ENCODE data around the gene NSMCE1.

NSMCE1 gene

DNA sequence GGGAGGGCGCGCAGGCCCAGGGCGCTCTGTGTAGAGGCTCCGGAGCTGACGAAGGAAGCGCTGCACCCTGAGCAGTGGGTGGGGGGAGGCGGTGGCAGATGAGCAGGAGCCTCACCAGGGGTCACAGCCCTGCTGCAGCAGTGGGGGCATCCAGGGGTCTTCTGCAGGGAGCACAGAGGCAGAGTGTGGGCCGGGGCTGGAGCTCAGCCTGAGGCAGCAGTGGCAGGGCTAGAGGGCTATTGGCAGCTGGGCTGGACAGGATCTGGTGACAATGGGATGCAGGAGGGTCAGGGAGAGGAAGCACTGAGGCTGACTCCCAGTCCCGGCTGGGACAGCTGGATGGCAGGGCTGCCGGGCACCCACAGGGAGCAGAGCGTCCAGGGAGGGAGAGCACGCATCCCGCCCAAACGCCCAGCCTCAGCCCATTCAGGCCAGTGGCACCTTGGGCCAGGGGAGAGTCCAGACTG lies 44.3 kb downstream of the NSMCE1 start:
- peaks cover 44% of the 10 kb centered on the region for H3K4me1 ChIP-seq (ENCODE audit: insufficient read depth, low read length, severe bottlenecking)
- H3K9ac ChIP-seq (ENCODE audit: low read length), result no peak overlapping the region
- H3K36me3 ChIP-seq (ENCODE audit: insufficient read depth, low read length), result peaks cover 21% of the 10 kb centered on the region
- H3K4me3 ChIP-seq (ENCODE audit: low read depth, low read length, poor library complexity, severe bottlenecking), result no peak overlapping the region
- no peaks in the 10 kb centered on the region for H3K27me3 ChIP-seq (ENCODE audit: insufficient read depth, low read length)
- H3K4me2 ChIP-seq (ENCODE audit: low read length), result no peak overlapping the region
- H3K27ac ChIP-seq (ENCODE audit: low read depth, low read length, poor library complexity, severe bottlenecking), result no peak overlapping the region
- no peaks in the 10 kb centered on the region for H3K9me3 ChIP-seq (ENCODE audit: low read length)
- TF ChIP-seq EZH2 (IDR thresholded peaks at IDR 0.05; ENCODE audit: borderline replicate concordance, low read length), result no peak
- TF ChIP-seq, protein P1, sequence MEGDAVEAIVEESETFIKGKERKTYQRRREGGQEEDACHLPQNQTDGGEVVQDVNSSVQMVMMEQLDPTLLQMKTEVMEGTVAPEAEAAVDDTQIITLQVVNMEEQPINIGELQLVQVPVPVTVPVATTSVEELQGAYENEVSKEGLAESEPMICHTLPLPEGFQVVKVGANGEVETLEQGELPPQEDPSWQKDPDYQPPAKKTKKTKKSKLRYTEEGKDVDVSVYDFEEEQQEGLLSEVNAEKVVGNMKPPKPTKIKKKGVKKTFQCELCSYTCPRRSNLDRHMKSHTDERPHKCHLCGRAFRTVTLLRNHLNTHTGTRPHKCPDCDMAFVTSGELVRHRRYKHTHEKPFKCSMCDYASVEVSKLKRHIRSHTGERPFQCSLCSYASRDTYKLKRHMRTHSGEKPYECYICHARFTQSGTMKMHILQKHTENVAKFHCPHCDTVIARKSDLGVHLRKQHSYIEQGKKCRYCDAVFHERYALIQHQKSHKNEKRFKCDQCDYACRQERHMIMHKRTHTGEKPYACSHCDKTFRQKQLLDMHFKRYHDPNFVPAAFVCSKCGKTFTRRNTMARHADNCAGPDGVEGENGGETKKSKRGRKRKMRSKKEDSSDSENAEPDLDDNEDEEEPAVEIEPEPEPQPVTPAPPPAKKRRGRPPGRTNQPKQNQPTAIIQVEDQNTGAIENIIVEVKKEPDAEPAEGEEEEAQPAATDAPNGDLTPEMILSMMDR (IDR thresholded peaks at IDR 0.05; ENCODE audit: low read length), result no peak
- H2AFZ ChIP-seq (ENCODE audit: low read length), result no peak overlapping the region
- no peaks in the 10 kb centered on the region for H3F3A ChIP-seq (ENCODE audit: insufficient read depth, low read length)
- H3K79me2 ChIP-seq (ENCODE audit: insufficient read depth, low read length), result no peaks in the 10 kb centered on the region
- no peaks in the 10 kb centered on the region for H3K9me2 ChIP-seq (ENCODE audit: low read depth, low read length)
- H4K20me1 ChIP-seq (ENCODE audit: insufficient read depth, low read length), result no peaks in the 10 kb centered on the region

DNA sequence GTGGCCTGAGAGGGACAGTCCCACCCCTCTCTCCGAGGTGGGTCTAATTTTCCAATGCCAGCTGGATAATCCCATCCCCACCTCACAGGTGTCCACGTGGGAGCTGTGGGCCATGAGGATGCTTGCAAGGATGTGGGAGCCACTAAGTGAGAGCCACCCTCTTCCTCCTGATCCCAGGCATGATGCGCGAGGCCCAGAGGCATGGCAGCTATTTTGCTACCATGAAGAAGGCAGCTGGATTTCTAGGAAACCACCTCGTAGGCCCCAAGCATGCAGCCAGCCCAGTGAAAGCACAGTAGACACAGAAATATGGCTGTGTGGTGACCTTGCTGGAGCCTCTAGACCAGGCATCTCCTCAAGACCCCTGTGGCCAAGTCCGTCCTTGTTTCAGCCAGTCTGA lies 44.9 kb downstream of the NSMCE1 start:
- H3K9ac ChIP-seq (ENCODE audit: low read length), result no peak overlapping the region

DNA sequence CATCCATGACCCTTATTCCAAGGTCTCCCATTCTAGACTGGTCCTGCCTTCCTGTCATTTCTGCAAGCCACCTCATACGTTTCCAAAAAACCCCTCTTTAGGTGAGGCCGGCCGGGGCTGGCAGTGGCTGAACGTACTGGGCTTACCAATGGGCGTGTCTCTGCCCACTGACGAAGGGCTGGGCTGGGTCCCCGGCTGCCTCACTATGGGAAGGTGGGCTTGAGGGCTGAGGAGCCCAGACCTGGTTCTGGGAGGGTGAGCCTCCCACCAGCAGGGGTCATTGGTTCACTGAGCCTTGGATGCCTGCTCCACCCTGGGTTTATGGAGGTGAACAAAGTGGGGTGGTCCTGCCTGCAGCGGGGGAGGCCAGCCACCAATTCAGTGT lies 45.4 kb downstream of the NSMCE1 start:
- no peaks in the 10 kb centered on the region for H3F3A ChIP-seq (ENCODE audit: insufficient read depth, low read length)
- no peaks in the 10 kb centered on the region for H3K79me2 ChIP-seq (ENCODE audit: insufficient read depth, low read length)
- H3K9ac ChIP-seq (ENCODE audit: low read length), result no peak overlapping the region
- no peak overlapping the region for H2AFZ ChIP-seq (ENCODE audit: low read length)
- no peak overlapping the region for H3K27ac ChIP-seq (ENCODE audit: low read depth, low read length, poor library complexity, severe bottlenecking)
- no peak overlapping the region for H3K4me3 ChIP-seq (ENCODE audit: low read depth, low read length, poor library complexity, severe bottlenecking)
- no peaks in the 10 kb centered on the region for H4K20me1 ChIP-seq (ENCODE audit: insufficient read depth, low read length)
- H3K27me3 ChIP-seq (ENCODE audit: insufficient read depth, low read length), result no peaks in the 10 kb centered on the region
- peaks cover 21% of the 10 kb centered on the region for H3K36me3 ChIP-seq (ENCODE audit: insufficient read depth, low read length)
- H3K4me2 ChIP-seq (ENCODE audit: low read length), result no peak overlapping the region
- peaks cover 35% of the 10 kb centered on the region for H3K4me1 ChIP-seq (ENCODE audit: insufficient read depth, low read length, severe bottlenecking)
- H3K9me2 ChIP-seq (ENCODE audit: low read depth, low read length), result no peaks in the 10 kb centered on the region
- H3K9me3 ChIP-seq (ENCODE audit: low read length), result no peaks in the 10 kb centered on the region
- no peak for TF ChIP-seq EZH2 (IDR thresholded peaks at IDR 0.05; ENCODE audit: borderline replicate concordance, low read length)
- TF ChIP-seq, protein P1 (IDR thresholded peaks at IDR 0.05; ENCODE audit: low read length), result no peak

More for the DNA sequence above, 44.9 kb downstream of the NSMCE1 start:
- H3K4me2 ChIP-seq (ENCODE audit: low read length), result no peak overlapping the region
- H3F3A ChIP-seq (ENCODE audit: insufficient read depth, low read length), result no peaks in the 10 kb centered on the region
- peaks cover 38% of the 10 kb centered on the region for H3K4me1 ChIP-seq (ENCODE audit: insufficient read depth, low read length, severe bottlenecking)
- no peak overlapping the region for H3K4me3 ChIP-seq (ENCODE audit: low read depth, low read length, poor library complexity, severe bottlenecking)
- H3K79me2 ChIP-seq (ENCODE audit: insufficient read depth, low read length), result no peaks in the 10 kb centered on the region
- no peaks in the 10 kb centered on the region for H4K20me1 ChIP-seq (ENCODE audit: insufficient read depth, low read length)
- H3K9me2 ChIP-seq (ENCODE audit: low read depth, low read length), result no peaks in the 10 kb centered on the region
- H3K27ac ChIP-seq (ENCODE audit: low read depth, low read length, poor library complexity, severe bottlenecking), result no peak overlapping the region
- TF ChIP-seq EZH2 (IDR thresholded peaks at IDR 0.05; ENCODE audit: borderline replicate concordance, low read length), result no peak
- TF ChIP-seq, protein P1 (IDR thresholded peaks at IDR 0.05; ENCODE audit: low read length), result no peak
- H3K27me3 ChIP-seq (ENCODE audit: insufficient read depth, low read length), result no peaks in the 10 kb centered on the region
- H2AFZ ChIP-seq (ENCODE audit: low read length), result no peak overlapping the region
- no peaks in the 10 kb centered on the region for H3K9me3 ChIP-seq (ENCODE audit: low read length)
- peaks cover 21% of the 10 kb centered on the region for H3K36me3 ChIP-seq (ENCODE audit: insufficient read depth, low read length)

Measured in OCI-LY1 (cell line).